Forelimb muscle (tissue), 1 donor: ENCODE measurements around the gene LTB4R. TPM values are rescaled to one million over a fixed set of nuclear protein-coding genes. Genes with fewer than 3 reads are reported as not detected.

ENCODE experiments used
- DNase-seq: peaks from one replicate; pipeline ENCODE4 v3.0.0-alpha.2; 2013; ENCODE audit warnings: low read depth
- polyA plus RNA-seq: library from polyadenylated mRNA; unstranded; fragments of 120-200 nt; gene quantifications from one replicate; pipeline ENCODE4 v1.2.1, GENCODE V29; 2013; ENCODE audit not compliant: insufficient read length

LTB4R gene
- polyA plus RNA-seq, 1 donor = 2.1 TPM

DNA sequence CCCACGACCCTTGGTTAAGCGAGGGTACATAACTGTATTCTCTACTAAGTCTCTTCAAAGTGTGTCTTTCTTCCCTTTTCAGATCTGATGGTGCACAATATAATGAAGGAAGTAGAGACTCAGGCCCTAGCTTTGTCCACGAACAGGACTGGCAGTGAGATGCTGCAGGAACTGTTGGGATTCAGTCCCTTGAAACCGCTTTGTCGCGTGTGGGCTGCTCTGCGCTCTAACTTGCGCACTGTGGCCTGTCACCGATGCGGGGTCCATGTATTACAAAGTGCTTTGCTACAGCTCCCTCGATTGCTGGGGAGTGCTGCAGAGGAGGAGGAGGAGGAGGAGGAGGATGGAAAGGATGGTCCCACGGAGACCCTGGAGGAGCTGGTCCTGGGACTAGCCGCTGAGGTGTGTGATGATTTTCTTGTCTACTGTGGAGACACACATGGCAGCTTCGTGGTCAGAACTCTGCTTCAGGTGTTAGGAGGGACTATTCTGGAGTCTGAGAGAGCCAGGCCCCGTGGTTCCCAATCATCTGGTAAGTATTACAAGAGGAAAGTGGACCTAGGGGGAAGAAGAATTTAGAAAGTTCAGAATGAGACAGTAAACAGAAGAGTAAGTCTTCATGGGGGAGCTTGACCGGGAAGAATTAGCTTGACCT lies 10.8 kb upstream of the LTB4R start:
- DNase-seq = no peak

DNA sequence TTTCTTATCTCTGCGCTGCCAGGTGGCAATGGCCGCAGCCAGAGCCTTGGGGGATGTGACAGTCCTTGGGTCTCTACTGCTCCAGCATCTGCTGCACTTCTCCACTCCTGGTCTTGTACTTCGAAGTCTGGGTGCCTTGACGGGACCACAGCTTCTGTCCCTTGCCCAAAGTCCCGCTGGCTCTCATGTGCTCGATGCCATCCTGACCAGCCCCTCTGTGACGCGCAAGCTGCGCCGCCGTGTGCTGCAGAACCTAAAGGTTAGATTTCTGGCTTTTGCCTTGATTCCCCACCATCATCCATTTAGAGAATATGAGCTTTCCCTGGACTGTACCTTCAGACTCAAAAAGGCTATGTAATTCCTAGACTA lies 7.3 kb upstream of the LTB4R start:
- no peak for DNase-seq

DNA sequence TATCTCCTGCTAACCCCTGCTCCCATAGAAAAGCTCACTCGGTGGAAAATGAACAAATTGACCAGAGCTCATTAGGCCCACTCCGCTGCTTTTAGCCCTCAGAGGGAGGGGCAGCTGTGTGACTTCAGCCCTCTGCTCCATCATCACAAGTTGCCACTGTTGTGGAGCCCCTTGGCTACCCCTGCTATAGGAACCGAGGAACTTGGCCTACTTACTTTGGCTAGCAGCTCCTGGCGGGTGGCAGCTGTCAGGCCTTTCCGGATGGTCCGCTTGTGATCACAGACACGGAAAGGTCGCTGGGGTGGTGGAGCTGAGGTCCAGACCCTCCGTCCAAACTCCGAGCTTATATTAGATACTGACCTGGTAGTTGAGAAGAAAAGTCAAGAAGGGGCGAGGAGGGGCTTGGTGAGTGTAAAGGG lies 4.1 kb upstream of the LTB4R start:
- DNase-seq = no peak

DNA sequence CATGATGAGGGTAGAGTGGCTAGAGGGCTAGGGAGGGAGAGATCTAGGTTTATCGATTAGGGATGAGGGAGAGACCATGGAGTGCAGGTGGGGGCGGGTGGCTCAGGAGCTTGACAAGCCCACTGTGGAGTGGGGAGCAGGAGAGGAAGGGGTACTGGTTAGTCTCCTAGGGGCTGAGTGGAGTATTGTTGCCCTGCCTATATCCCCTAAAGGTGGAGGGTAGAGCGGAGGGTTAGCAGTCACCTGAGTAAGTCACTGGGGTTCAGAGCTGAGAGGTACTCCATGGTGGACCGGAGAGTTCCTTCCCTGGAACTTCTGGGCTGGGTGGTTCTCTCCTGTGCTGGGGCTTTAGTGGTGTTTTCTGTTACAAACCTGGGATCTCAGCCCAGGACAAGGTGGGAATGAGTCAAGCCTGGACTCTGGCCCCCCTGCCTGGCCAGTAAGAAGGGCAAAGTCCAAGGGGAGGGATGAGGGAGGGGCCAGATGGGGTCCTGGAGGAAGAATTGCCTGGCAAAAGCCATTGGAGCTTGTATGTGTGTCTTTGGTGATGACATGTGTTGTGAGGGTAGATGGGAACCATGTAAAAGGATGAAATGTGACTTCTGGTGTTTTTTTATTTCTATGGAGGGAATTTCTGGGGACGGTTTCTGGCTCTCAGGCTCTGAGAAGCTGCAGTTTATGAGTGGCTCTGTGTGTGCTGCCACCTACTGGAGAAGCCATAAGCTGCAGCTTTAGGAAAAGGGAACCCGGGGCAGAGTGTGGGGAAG lies 3.5 kb upstream of the LTB4R start, which contains the start of gene CIDEB:
TSS of gene CIDEB (minus strand) at position 403 of the 767 bp plus-strand sequence. CDS start at position 284, 119 bp downstream.
- DNase-seq = no peak

DNA sequence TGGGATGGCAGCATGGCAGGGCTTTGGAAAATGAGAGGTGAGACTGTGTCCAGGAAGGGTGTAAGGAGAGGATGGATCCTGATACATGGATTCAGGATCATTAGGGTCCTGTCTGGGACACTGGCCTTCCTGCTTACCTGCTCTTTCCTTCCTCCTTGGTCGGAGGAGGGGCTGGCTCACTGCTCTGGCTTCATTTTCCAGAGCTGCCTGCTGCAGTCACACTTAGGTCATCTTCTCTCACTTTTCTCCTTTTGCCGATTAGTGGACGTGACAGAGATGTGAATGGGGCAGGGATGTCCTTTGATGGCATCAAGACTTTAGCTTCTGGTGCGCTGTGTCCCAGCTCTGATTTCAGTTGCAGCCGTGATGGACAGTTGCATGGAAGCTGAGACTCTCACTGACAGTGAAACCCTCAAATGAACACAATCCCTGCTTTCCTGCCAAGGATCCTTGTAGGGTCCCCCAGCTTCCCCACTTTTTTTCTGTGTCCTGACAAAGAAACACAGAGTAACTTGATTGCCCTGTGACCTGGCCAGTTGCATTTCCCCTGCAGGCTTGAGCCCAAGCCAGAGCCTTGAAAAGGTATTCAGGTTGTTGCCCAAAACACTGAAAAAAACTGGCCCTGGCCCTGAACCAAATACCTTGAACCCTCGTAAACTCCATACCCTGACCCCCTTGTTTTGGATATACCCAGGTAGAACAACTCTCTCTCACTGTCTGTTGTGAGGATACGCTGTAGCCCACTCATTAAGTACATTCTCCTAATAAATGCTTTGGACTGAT lies 2.8 kb upstream of the LTB4R start:
- no peak for DNase-seq

DNA sequence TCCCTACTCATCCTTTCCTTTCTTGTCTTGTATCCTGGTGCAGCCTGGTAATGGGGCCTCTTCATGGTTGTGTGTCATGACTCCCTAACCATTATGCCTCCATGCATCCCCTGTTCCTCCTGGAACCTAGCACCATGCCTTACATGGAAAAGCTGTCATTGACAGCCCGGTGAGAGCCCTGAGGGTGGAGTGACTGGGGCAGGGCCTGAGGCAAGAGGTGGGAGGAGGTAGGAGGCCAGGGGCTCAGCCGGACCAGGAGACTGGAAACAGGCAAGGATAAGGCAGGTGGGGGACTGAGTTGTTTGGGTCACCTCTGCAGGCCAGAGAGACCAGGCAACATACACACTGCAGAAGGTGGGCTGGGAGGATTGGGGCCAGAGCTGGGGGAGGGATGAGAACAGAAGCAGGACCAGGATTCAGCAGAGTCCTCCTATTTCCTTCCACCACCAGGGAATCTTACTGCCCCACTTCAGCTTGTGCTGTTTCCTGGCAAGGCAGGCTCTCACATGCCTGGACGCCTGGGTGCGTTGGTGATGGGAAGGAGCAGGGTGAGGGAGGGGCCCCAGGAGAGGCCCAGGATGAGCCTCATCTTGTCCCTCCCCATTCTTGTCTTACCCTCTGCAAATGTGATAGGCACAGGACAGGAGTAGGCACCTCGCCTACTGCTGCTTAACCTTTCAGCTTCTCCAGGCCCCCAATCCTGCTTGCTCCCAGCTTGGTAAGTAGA lies 1.6 kb upstream of the LTB4R start, which contains the start of gene LTB4R2:
TSS of gene LTB4R2 (plus strand) at position 603 of the 727 bp plus-strand sequence. CDS start 525 bp downstream, outside the sequence.
- no peak for DNase-seq

DNA sequence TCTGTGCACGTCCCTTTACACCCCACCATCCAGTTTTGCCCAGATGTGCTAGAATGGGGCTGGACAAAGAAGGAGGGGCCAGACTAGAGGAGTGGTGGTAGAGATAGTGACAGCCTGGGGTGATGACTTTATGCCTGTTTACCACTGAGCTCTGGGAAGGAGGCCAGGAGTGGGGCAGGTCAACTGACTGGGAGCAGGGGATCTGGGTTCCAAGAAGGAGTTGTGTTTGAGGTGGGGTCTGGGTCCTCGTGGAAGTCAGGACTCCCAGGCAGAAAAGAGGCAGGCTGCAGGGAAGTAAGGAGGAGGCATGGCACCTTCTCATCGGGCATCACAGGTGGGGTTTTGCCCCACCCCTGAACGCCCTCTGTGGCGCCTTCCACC lies 1.0 kb upstream of the LTB4R start:
- no peak for DNase-seq

DNA sequence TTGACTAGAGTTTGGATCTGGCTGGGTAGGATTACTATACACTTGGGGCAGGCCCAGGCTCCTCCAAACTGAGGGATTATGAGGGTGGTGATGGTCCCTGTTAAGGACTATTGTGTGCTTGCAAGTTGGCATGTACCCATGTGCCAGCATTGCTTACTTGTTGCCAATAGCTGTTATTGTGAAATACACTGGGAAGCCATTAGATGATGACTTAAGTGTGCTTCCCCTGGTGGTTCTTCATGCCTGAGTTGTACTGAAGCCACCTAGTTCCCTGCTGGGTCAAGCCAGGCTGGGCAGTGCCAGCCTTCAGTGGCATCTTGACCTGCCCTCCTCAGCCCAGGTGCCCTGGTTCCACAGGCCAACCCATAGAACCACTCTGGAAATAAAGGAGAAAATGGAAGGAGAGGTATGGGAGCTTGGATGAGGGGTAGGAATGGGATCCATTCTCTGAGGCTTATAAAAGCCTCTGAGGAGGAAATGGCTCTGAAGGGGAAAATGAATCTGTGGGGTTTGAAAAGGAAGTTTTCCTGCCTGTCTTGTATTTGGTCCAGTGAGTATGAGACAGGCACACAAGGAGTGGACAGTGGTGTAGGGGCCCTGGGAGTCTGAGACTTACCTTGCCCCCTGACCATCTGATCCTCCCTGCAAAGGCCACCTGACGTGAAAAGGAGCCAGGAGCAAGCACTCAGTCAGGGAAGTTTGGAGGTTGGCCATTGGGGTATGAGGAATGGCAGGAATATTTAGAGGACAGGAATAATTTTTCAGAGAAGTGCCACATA lies 724 bp downstream of the LTB4R start:
- DNase-seq = no peak

DNA sequence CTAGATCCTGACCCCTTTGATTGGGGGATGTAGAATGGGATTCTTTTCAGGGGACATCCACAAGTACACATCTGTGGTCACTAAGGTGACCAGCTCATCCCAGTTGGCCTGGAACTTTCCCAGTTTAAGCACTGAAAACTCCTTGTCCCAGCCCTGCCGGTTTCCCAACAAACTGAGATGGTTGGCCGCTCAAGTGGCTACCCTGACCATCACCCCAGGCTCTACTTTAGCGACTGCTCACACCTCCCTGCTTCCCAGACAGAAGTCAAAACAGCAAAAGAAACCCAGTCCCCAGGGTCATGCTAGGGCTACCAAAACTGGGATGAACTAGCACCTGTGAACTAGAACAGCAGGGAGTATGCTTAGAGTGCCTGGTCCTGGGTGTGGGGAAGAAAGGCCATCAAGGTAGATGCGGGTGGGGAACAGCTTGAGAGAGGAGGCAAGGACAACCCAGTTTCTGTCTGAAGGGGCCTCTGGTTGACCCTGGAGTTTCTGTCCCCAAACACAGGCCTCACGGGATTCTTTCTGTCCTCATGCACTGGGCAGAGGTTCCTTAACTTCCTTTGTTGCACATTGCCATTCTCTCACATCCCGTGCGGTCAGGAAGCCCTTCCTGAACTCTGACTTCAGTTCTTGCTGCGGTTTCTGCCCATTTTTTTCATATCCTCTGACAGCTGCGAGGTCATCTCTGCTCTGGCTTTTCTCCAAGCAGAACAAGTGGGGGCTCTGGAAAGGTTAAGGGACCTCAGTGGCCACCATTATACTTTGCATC lies 1.6 kb downstream of the LTB4R start:
- no peak for DNase-seq

DNA sequence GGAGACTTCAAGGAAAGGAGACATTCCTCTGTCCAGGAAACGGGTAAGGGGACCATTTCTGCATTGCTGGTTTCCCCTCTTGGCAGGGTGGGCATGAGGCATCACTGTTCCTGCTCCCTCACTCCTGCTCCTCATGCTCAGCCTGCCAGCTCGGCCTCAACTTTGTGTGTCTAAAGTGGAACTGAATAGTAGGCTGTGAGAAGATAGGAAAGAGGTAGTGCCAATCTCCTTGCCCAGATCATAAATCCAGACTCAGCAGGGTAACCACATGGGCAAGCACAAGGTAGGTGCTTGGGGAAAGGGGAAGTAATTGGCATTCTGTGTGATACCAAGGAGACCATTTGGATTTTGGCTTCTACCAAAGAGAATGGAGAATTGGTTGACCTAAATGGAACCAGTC lies 2.6 kb downstream of the LTB4R start:
- DNase-seq = no peak

DNA sequence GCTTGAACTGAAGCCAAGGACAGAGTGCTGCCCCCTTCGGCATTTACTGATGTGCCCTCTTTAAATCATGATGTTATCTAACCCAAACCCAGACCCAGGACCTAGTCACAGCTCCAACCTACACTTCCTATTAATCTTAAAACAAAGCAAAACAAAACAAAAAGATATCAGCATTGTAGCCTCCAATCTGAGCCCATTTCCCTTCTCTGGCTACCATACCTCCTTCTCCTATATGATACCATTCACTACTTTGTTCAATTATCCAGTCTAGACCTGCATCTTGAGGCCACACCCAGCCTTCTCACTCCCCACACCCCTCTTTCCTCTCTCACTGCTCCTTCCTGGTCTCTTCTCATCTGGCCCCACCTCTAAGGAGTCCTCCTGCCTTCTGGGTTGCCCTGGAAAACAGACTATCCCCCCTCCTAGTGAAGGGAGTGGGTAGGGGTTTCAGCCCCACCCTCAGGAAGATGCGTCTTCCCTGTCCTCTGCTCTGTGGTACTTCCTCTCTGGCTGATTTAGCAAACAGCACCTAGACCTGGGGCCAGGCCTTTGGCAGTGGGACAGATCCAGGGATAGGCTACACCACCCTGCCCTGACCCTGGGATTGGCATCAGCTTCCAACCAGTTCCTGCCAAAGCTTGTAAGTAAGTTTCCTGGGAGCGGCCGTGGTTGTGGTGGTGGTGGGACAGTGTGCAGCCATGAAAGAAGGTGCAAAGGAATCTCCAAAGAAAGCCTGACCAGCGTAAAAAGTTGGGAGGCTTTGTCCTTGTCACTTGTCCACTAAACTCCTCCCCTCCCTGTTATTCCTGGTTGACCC lies 3.3 kb downstream of the LTB4R start:
- DNase-seq = no peak

DNA sequence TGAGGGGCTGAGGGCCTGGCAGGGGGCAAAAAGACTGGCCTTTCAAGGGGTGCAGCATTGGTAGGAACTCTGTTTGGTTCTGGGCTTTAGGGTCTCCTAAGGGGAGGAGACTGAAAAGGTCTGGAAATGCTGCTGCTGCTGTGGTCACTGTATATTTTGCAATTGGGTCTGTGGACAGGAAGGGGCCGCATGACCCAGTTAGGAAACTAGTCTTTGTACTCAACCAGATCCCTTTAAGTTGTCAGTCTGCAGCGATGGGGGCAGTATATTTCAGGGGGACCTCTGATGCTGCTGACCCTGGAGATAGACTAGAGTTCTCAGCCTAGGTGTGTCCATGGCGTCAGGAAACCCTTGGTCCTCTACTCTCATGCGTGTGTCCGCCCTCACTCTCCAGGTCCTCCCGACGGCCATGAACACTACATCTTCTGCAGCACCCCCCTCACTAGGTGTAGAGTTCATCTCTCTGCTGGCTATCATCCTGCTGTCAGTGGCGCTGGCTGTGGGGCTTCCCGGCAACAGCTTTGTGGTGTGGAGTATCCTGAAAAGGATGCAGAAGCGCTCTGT lies 4.0 kb downstream of the LTB4R start:
- DNase-seq = no peak

DNA sequence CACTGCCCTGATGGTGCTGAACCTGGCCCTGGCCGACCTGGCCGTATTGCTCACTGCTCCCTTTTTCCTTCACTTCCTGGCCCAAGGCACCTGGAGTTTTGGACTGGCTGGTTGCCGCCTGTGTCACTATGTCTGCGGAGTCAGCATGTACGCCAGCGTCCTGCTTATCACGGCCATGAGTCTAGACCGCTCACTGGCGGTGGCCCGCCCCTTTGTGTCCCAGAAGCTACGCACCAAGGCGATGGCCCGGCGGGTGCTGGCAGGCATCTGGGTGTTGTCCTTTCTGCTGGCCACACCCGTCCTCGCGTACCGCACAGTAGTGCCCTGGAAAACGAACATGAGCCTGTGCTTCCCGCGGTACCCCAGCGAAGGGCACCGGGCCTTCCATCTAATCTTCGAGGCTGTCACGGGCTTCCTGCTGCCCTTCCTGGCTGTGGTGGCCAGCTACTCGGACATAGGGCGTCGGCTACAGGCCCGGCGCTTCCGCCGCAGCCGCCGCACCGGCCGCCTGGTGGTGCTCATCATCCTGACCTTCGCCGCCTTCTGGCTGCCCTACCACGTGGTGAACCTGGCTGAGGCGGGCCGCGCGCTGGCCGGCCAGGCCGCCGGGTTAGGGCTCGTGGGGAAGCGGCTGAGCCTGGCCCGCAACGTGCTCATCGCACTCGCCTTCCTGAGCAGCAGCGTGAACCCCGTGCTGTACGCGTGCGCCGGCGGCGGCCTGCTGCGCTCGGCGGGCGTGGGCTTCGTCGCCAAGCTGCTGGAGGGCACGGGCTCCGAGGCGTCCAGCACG lies 4.7 kb downstream of the LTB4R start:
- no peak for DNase-seq

DNA sequence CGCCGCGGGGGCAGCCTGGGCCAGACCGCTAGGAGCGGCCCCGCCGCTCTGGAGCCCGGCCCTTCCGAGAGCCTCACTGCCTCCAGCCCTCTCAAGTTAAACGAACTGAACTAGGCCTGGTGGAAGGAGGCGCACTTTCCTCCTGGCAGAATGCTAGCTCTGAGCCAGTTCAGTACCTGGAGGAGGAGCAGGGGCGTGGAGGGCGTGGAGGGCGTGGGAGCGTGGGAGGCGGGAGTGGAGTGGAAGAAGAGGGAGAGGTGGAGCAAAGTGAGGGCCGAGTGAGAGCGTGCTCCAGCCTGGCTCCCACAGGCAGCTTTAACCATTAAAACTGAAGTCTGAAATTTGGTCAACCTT lies 5.3 kb downstream of the LTB4R start:
- DNase-seq = no peak

DNA sequence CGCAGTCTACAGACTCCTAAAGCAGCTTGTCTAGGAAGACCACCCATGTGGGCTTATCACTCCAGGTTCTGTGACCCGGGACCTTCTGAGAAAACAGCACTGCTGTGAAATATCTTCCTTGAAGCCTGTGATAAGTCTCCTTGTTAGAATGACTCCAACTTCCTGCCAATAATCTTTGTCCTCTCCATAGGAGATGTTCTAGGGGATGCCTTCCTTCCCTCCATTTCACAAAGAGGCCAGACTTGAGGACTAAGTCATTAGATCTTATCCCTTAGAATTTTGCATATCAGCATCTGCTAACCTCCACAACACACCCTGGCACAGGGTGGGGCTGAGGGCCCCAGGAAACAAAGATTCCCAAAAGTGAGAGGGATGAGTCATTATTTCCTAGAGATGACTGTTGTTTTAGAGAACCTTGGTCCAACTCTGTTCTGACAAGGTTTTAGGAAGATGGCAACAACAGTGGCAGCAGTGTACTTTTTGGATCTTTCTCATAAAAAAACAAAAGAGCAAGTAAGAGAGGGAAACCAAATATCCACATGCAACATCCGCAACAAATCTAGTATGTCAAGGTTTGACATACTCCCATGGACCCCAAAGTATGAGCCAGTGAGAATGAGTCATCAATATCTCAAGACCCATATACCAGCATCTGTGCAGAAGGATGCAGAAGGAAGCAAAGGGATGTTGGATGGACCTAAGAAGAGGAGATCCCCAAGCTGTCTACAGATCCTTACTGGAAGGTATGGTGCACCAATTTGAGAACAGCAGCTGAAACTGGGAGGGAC lies 6.0 kb downstream of the LTB4R start:
- DNase-seq = no peak

DNA sequence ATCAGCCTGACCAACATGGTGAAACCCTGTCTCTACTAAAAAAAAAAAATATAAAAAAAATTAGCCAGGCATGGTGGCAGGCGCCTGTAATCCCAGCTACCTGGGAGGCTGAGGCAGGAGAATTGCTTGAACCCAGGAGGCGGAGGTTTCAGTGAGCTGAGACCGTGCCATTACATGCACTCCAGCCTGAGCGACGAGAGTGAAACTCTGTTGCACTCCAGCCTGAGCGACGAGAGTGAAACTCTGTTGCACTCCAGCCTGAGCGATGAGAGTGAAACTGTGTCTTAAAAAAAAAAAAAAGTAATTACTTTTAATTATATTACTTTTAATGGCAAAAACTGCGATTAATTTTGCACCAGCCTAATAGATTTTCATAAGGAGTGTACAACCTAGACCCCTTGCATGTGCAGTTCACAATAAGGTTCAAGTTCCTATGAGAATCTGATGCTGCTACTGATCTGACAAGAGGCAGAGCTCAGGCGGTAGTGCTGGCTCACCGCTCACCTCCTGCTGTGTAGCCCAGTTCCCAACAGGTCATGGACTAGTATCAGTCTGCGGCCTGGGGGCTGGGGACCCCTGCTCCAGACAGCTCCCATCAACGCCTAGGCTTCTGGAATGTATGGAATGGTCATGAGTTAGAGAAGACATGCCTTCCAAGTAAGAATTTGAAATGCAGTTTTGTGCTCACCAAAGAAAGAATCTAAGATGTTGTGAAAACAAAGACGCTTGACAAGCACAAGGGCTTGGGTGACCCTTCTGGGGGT lies 10.1 kb downstream of the LTB4R start:
- no peak for DNase-seq

DNA sequence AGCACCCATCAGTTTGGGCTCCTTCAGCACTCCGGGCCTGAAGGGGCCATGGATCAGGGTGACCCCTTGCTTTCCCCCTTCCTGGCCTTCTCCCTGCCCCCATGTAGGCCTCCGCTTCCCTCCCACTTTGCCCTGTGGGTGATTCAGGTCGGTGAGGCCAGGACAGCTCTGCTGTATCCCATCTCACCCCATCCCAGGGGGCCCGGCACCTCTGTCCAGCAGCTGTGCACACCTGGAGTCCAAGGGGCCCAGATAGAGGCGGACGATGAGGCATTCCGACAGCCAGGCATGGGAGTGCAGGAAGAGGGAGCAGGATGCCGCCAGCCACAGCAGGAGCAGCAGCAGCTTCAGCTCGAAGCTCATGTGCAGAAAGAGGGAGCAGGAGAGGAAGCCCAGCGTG lies 11.4 kb downstream of the LTB4R start:
- DNase-seq = no peak
